NCI-H2196 (cell line): ENCODE data around the gene SMCO3.
"Not testable (repeated sequence)": the region's sequence is repeated elsewhere in the genome, so short reads cannot be mapped to it uniquely, and the experiment has no call there.

Experiments used
- DNase-seq: peaks from one replicate; lab custom pipeline; 2025; ENCODE audit not compliant: unreplicated experiment; lab: John Stamatoyannopoulos, UW

SMCO3 gene

DNA sequence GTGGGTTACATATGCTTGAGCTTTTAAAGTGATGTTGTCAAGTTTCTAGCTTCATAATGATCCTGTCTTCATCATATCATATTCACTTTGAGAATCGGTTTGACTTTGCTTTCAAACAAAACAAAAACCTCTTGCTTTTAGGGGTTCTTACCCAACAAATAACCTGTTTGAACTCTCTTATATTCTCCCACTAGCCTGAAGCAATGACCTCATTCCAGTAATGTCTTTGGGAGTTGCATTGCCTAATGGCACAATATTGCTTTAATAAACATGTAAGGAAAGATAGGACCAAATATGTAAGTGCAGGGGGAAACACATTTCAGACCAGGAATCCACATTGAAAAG lies 38.4 kb downstream of the SMCO3 start:
- no peak for DNase-seq

DNA sequence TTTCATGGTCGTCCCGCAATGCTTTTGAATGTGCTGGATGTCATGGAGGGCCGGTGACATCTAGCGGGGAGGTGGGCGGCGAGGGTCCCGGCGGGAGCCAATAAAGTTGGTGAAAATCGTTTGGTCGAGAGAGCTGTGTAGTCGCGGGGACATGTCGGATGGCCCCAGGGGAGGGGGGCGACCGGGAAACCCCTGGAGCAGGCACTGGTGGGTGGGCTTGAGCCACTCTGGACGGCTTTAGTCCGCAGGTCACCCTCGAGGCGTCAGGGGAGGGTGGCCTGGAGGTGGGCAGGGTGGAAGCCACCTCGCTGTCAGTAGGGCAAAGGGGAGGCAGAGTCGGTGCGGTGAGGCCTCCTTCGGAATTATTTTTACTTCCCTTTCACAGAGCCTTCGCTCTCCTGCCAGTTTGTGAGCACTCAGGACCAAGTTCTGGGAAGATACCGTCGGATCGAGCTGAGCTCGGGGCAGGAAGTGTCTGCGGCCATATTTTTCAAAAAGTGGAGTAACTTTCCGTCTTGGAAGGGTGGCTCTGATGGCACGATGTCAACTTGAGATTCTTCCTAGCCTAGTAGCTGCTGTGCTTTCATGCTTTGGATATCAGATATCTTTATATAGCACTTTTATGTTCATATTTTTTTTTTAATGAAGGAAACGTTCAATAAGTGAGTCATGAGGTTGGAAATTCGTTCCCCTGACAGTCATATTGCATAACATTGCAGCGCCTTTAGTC lies 38.9 kb downstream of the SMCO3 start:
- no peak for DNase-seq

DNA sequence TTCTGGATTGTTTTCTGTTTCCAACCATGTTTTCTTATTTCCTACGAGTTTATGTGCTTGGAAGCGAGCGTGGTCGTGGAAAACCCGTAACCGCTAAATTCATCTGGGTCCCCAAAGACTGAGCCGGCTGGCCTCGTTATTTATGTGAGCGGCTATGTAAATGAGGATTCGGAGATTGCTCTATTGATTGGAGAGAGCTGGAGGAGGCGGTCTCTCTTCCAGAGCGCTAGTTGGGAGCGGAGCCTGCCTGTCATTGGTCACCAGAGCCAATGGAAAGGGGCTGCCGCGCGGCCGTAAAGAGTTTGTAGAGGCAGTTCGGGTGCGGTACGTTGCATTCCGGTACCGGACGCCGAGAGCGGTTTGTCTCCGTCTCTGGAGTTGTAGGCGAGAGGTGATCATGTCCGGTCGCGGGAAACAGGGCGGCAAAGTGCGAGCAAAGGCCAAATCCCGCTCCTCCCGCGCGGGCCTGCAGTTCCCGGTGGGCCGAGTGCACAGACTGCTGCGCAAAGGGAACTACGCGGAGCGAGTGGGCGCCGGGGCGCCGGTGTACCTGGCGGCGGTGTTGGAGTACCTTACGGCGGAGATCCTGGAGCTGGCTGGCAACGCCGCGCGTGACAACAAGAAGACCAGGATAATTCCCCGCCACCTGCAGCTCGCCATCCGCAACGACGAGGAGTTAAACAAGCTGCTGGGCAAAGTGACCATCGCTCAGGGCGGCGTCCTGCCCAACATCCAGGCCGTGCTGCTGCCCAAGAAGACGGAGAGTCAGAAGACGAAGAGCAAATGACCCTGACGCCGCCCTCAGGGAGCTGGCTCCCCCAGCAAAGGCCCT lies 39.7 kb downstream of the SMCO3 start:
- DNase-seq: peak; percentile 79

DNA sequence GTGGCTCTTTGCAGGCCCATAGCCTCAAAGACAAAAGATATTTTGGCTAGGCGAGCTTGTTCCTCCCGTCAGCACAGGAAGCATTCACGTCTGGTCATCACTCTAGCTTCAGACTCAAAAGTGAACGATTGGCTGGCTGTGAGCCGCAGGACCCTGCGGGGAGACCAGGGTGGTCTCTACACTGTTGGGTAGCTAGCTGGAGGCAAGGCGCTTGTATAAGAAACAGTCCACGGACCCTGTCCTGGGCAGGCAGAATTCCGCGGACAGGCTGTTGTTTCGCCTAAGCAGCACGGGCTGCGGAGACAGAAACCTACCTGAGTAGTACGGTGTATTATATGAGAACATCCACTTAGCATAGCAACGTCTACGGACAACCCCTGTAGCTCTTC lies 40.3 kb downstream of the SMCO3 start:
- no peak for DNase-seq

DNA sequence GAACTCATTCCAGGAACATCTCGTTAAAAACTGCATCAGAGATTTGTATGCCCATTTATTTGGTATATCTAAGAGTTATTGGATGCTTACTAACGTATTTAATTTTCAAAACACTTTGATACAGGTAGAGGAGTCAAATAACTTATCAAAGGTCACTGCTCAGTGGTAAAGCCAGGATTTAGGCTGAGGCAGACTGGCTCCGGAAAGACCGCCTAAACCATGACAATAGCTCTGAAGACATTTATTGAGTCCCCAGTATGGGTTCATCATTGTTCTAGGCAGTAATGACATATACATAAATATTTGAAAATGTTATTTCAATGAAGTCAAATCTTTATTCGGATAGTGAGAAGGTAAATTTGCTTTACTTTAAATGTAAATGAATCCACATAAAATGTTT lies 41.0 kb downstream of the SMCO3 start:
- DNase-seq: no peak

DNA sequence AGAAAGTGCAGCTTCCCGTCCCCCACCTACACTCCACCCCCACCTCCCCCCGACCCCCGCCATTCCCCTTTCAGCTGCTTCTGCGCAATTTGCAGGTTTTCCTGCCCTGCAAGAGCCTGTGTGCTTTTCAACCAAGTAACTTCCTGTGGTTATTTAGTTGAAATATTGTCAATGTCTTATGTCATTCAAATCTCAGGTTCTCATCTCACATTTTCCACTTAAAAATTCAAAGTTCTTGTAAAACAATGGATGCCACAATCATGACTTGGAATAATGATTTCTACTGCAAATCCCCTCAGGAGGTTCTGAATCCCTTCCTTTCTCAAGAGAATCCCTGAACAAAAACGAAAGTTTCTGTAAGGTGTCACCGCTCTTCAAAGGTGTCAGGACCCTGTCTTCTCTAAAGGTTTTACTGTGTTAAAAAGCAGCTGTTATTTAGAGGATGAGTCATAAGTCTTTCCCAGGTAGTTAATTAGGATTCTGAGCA lies 42.3 kb downstream of the SMCO3 start:
- no peak for DNase-seq

DNA sequence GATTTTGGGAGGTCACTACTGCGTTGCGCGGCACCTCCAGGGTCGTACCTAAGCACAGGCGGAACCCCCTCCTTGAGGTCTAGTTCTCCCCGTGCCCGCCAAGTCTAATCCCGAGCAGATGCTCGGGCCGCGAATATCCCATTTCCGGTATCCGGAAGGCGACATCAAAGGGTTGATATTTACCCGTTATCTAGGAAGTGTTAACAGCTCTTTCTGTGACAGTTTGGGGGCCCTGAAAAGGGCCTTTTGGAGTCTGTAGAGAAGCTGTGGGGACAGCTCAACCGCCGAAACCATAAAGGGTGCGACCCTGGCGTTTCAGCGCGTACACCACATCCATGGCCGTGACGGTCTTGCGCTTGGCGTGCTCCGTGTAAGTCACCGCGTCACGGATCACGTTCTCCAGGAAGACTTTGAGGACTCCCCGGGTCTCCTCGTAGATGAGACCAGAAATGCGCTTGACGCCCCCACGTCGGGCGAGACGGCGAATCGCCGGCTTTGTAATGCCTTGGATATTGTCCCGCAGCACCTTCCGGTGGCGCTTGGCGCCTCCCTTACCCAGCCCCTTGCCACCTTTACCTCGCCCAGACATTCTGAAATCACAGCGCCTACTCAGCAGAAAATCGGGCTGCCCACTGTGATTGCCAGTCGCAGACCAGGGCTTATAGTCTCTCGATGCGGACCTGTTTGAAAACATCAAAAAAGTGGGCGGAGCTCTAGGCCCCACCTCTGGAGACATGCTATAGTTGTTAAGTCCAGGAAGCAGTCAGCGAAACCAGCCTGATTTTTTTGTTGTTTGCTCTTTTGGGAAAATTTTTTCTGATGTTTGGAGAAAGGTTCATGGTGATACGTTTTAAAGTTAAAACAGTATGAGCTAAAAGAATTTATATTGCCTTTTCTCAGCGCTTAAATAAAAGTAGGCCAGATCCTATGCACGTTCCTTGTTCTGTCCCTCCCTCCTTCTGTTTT lies 43.2 kb downstream of the SMCO3 start:
- peak; percentile 84 for DNase-seq

DNA sequence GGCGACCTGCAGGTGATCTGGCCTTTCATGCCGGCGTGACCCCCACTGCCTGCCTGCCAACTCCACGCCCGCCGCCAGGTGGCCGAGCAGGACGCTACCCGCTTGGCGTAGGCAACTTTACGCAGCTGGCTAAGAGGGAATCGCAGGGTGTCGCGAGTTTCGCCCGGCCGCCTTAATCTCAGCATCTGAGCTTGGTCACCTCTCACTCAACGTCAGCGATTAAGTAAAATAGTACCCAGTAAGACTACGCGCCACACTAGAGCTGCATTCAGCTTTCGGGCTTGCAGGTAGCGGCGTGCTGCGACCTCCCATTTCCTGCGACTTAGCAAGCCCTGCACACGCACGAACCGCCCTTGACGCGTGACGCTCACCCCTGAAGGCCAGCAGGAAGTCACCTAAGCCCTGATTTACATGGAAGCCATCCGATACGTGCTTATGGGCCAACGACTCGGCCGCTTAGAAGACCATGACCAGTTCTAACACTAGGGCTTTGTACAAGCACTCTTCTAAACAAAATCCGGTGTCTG lies 44.0 kb downstream of the SMCO3 start:
- DNase-seq: peak; percentile 59

DNA sequence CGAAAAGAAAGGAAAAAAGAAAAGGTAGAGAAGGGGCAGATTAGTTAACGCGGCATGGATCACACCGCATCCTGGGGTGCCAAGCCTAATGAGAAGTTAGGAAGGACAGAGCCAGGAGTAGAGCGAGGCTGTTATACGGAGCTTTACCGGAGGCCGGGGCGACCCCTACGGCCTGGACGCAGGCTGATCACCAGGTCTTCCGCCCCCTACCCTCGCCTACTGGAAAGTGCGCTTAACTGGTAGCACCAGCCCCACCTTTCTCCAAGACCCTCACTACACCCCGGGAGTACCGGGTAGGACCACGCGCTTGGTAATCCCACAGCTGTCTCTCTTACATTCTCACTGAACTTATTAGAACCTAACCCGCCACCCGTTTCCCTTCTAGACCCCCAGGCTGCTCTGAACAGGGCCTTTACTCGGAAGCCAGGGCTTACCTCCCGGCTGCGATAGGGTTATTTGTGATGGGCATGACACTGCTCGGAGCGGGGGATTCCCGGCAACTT lies 44.5 kb downstream of the SMCO3 start:
- no peak for DNase-seq

DNA sequence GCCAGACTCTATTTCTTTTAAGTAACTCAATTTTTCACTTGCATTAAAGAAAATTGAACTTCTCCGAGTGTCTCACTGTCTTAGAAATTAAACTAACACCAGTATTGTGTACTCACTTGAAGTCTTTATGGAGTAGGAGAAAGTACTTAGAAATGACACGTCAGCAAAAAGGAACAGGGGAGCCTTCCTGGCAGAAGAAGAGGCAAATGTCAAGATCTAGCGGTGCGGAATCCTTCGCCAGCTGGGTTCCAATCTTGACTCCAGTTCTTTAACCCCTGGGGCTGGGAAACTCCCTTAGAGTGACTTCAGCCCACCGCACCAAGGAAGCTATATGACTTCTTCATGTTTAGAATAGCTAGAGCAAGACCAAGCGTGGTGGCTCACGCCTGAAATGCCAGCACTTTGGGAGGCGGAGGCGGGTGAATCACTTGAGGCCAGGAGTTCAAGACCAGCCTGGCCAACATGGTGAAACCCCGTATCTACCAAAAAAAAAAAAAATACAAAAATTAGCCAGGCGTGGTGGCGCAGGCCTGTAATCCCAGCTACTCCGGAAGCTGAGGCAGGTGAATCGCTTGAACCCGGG lies 45.1 kb downstream of the SMCO3 start:
- no peak for DNase-seq

DNA sequence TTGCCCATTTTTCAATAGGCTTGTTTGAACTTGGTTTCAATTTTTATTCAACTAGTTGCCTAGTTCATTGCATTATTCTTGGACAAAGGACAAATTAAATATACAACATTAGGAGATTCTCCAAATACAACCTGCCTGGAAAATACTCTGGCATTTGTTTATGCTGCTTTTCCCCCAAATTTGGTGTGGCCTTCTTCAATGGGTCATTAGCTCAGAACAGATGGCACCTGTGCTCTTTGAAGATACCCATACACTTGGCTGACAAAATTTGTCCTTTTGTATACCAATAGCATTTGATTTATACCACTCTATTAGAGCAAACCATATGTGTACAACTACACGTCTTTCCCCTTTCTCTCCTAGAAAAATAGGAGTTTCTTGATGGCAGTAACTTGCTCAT lies 46.4 kb downstream of the SMCO3 start:
- DNase-seq: no peak

DNA sequence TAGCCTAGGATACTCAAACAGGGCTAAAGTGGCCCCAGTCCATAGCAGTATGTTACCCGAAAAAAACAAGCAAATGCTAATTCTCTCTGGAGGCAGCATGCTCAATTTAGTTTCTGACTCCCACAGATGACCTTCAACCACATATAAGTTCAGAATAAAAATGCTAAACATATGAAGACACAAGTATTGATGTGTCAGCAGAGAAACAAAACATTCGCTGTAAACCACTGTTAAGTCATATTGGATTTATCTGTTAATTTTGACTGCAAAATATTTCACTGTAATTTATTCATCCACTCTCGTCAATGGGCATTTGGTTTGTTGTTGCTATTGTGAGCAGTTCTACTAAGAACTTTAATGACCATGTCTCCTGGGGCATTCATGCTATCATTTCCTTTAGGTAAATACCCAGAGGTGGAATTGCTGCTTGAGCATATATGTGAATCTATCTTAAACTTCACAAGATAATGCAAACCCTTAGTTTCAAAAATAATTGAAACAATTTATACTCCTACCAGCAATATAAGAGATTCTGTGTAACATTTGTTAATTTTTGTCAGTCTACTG lies 47.2 kb downstream of the SMCO3 start:
- DNase-seq: no peak

DNA sequence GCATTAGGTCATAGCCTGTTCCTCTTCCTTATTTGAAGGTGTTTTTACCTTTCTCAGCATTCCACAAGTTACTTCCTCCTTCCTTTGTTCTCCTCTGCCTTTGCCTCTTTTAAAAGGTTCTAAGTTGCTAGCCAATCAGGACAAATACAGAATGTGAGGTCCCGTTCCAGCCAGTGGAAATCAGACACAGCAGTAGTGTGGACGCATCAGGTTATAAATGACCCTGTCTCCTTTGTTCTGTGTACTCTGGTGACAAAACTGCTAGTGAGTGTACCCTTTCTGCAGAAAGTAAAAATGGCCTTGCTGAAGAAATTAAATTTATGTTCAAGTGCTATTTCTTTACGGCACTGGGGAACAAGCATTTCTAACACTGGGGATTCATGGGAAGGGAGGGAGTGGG lies 48.0 kb downstream of the SMCO3 start:
- not testable (repeated sequence) for DNase-seq

DNA sequence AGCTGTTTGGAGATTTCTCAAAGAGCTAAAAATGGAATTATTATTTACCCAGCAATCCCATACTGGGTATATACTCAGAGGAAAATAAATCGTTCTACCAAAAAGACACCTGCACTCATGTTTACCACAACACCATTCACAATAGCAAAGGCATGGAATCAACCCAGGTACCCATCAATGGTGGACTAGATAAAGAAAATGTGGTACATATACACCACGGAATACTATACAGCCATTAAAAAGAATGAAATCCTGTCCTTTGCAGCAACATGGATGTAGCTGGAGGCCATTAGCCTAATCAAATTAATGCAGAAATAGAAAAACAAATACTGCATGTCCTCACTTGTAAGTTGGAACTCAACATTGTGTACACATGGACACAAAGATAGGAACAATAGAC lies 48.6 kb downstream of the SMCO3 start:
- no peak for DNase-seq

DNA sequence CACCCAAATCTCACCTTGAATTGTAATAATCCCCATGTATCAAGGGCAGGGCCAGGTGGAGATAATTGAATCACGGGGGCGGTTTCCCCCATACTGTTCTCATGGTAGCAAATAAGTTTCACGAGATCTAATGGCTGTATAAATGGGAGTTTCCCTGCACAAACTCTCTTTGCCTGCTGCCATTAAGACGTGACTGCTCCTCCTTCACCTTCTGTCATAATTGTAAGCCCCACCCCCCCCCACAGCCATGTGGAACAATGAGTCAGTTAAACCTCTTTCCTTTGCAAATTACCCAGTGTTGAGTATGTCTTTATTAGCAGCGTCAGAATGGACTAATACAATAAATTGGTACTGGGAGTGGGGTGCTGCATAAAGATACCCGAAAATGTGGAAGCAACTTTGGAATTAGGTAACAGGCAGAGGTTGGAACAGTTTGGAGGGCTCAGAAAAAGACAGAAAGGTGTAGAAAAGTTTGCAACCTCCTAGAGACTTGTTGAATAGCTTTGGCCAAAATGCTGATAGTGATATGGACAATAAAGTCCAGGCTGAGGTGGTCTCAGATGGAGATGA lies 54.2 kb downstream of the SMCO3 start:
- not testable (repeated sequence) for DNase-seq

DNA sequence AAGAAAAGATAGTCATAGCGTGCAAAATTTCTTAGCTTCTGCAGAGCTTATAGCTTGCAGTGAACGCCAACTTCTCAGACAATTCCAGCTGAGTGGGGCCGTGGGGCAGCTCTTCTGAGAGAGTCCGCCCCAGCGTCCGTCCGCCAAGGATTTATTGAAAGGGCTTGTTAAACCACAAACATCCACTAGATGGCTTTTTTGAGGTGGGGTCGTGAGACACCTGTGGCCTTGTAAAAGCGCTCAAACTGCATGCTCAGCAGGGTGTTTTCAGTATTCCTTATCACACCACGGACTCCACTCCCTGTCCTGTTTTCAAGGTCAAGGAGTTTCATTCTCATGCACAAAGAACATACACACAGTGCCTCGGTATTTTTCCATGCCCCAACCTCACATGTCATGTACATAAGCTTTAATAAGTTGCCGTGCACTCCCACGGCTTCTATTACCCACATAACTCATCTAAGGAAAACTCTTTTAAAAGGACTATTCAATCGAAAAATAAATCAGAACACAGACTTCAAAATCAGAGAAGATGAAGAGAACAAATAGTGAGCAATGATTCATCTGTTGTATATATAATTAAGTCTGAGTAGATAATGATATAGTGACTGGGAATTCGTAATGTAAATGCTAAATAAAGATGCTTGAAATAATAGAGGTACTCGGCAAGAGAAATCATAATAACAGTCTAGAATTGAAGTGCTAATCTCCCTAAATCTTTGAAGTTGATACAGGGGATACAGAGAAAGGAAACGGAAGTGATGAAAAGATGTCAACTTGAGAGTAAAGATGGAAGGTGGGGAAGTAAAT lies 57.4 kb downstream of the SMCO3 start:
- no peak for DNase-seq
